GM12892 (cell line): ENCODE measurements around the gene ASTN1.

Experiments used
- POLR2A ChIP-seq: IDR thresholded peaks from 2 replicates; pipeline ENCODE4 v1.6.1; 2011; ENCODE audit warnings: low read depth, low read length, control low read depth
- TAF1 ChIP-seq: IDR thresholded peaks from 2 replicates; pipeline ENCODE4 v1.6.1; 2011; ENCODE audit warnings: low read depth, mild to moderate bottlenecking, control low read depth, low read length, borderline replicate concordance

GRCh38 chr1:176869577-176869976, 294.9 kb downstream of the ASTN1 start:
- TF ChIP-seq POLR2A, result no peak
- no peak for TF ChIP-seq TAF1
